Measurements from ENCODE around the gene ALMS1.
"Not testable (repeated sequence)": the region's sequence is repeated elsewhere in the genome, so short reads cannot be mapped to it uniquely, and the experiment has no call there.

ALMS1 gene

GRCh38 chr2:73385504-73386341 is at the start of gene ALMS1:
ALMS1 (plus strand) TSS chr2:73385836; CDS start chr2:73385869, 33 bp downstream.
- DNase-seq, result peak; percentile 76

GRCh38 chr2:73337828-73338227 is 47.8 kb upstream of the ALMS1 start:
- DNase-seq, result no peak

- DNase-seq, result no peak
These were observed 46.4 kb upstream of the ALMS1 start for GRCh38 chr2:73339201-73339600.

GRCh38 chr2:73341039-73341438 is 44.6 kb upstream of the ALMS1 start:
- DNase-seq, result no peak

- no peak for DNase-seq
These were observed 41.6 kb upstream of the ALMS1 start for GRCh38 chr2:73343992-73344391.

- not testable (repeated sequence) for DNase-seq
These were observed 40.9 kb upstream of the ALMS1 start for GRCh38 chr2:73344747-73345146.

GRCh38 chr2:73350035-73350691 is 35.5 kb upstream of the ALMS1 start:
- no peak for DNase-seq

- no peak for DNase-seq
These were observed 29.5 kb upstream of the ALMS1 start for GRCh38 chr2:73356097-73356496.

- no peak for DNase-seq
These were observed 25.5 kb upstream of the ALMS1 start for GRCh38 chr2:73359915-73360697.

GRCh38 chr2:73366060-73366459 is 19.6 kb upstream of the ALMS1 start:
- no peak for DNase-seq

- DNase-seq, result no peak
These were observed 16.9 kb upstream of the ALMS1 start for GRCh38 chr2:73368781-73369180.

- DNase-seq, result no peak
These were observed 15.3 kb upstream of the ALMS1 start for GRCh38 chr2:73370348-73370747.

GRCh38 chr2:73373344-73373743 is 12.3 kb upstream of the ALMS1 start:
- no peak for DNase-seq

- no peak for DNase-seq
These were observed 11.4 kb upstream of the ALMS1 start for GRCh38 chr2:73374269-73374668.

GRCh38 chr2:73376681-73377080 is 9.0 kb upstream of the ALMS1 start:
- DNase-seq, result no peak

- DNase-seq, result no peak
These were observed 2.6 kb upstream of the ALMS1 start for GRCh38 chr2:73383036-73383435.

- no peak for DNase-seq
These were observed 523 bp upstream of the ALMS1 start for GRCh38 chr2:73385123-73385503.

GRCh38 chr2:73386342-73386868 is 769 bp downstream of the ALMS1 start:
- DNase-seq, result no peak

GRCh38 chr2:73386894-73387636 is 1.4 kb downstream of the ALMS1 start:
- no peak for DNase-seq

- DNase-seq, result no peak
These were observed 16.9 kb downstream of the ALMS1 start for GRCh38 chr2:73402386-73403103.

- no peak for DNase-seq
These were observed 17.6 kb downstream of the ALMS1 start for GRCh38 chr2:73403237-73403636.

GRCh38 chr2:73404409-73404808 is 18.8 kb downstream of the ALMS1 start:
- no peak for DNase-seq
